IMR-90 (cell line): ENCODE data around the gene ELFN2. TPM values are rescaled to one million over a fixed set of nuclear protein-coding genes. Genes with fewer than 3 reads are reported as not detected.

Source experiments
- ATAC-seq: fragments of 200-7000 bp; cut with Tn5 transposase; 2 replicates; pipeline ENCODE4 v1.9.1; 2020; ENCODE audit warnings: low read depth, mild to moderate bottlenecking, moderate library complexity
- BruUV-seq: library from RNA; stranded (reverse); fragments of 400-500 nt; replicated peaks from 2 replicates; lab custom pipeline; 2021; lab: Mats Ljungman, UMichigan
- CTCF ChIA-PET: fragments of 300-600 bp; formaldehyde crosslinking; extraction: SDS; loops from one replicate; lab custom pipeline; 2021; ENCODE audit warnings: antibody characterized with exemption; lab: Yijun Ruan, JAX
- POLR2A ChIA-PET: fragments of 300-600 bp; sonication (Branson Sonifier 250); formaldehyde crosslinking; loops from one replicate; lab custom pipeline; 2022; ENCODE audit warnings: antibody characterized with exemption; ENCODE audit not compliant: unreplicated experiment; lab: Charles Lee
- DNase-seq: peaks from one replicate; pipeline ENCODE4 v3.0.0; 2013
- H2AFZ ChIP-seq: replicated peaks from 2 replicates; pipeline ENCODE3; 2013; ENCODE audit warnings: low read length, mild to moderate bottlenecking; ENCODE audit not compliant: poor library complexity
- H2AK5ac ChIP-seq: 2 replicates; pipeline ENCODE4 v1.6.1; 2013; ENCODE audit warnings: low read depth, low read length, inconsistent platforms
- H2AK9ac ChIP-seq: replicated peaks from 2 replicates; pipeline ENCODE3; 2013; ENCODE audit warnings: mild to moderate bottlenecking, low read depth, low read length, moderate library complexity; ENCODE audit not compliant: poor library complexity
- H2BK120ac ChIP-seq: 2 replicates; pipeline ENCODE4 v1.6.1; 2013; ENCODE audit warnings: low read depth, low read length, inconsistent platforms
- H2BK15ac ChIP-seq: 3 replicates; pipeline ENCODE4 v1.6.1; 2013; ENCODE audit warnings: low read depth, low read length, inconsistent platforms
- H2BK20ac ChIP-seq: 2 replicates; pipeline ENCODE4 v1.6.1; 2013; ENCODE audit warnings: low read depth, mild to moderate bottlenecking, inconsistent platforms, low read length, moderate library complexity
- H2BK5ac ChIP-seq: 2 replicates; pipeline ENCODE4 v1.6.1; 2013; ENCODE audit warnings: mild to moderate bottlenecking, low read depth, low read length, inconsistent platforms; ENCODE audit not compliant: poor library complexity, severe bottlenecking
- H3K14ac ChIP-seq: replicated peaks from 2 replicates; pipeline ENCODE4 v1.6.1; 2013; ENCODE audit warnings: low read depth, low read length, inconsistent platforms
- H3K18ac ChIP-seq: 2 replicates; pipeline ENCODE4 v1.6.1; 2013; ENCODE audit warnings: low read depth, low read length, control low read depth
- H3K23ac ChIP-seq: 2 replicates; pipeline ENCODE4 v1.6.1; 2013; ENCODE audit warnings: low read depth, low read length, inconsistent platforms
- H3K27ac ChIP-seq: 2 replicates; pipeline ENCODE4 v1.5.1; 2013; ENCODE audit warnings: mild to moderate bottlenecking, control low read depth, low read length; ENCODE audit not compliant: insufficient read depth
- H3K27me3 ChIP-seq: 2 replicates; pipeline ENCODE4 v1.6.1; 2013; ENCODE audit warnings: low read length; ENCODE audit not compliant: control insufficient read depth, insufficient read depth
- H3K36me3 ChIP-seq: 2 replicates; pipeline ENCODE4 v1.6.1; 2013; ENCODE audit warnings: low read length, mixed read lengths; ENCODE audit not compliant: control insufficient read depth, insufficient read depth
- H3K4ac ChIP-seq: 2 replicates; pipeline ENCODE4 v1.6.1; 2013; ENCODE audit warnings: low read depth, low read length, inconsistent platforms
- H3K4me1 ChIP-seq: 2 replicates; pipeline ENCODE4 v1.6.1; 2013; ENCODE audit warnings: low read length, mixed read lengths; ENCODE audit not compliant: control insufficient read depth, insufficient read depth
- H3K4me2 ChIP-seq: 2 replicates; pipeline ENCODE4 v1.6.1; 2013; ENCODE audit warnings: low read depth, mild to moderate bottlenecking, control low read depth, low read length, moderate library complexity
- H3K4me3 ChIP-seq: 2 replicates; pipeline ENCODE4 v1.5.1; 2013; ENCODE audit warnings: low read depth, mild to moderate bottlenecking, control low read depth, low read length, moderate library complexity; ENCODE audit not compliant: insufficient read depth
- H3K56ac ChIP-seq: 2 replicates; pipeline ENCODE4 v1.6.1; 2013; ENCODE audit warnings: low read length, inconsistent platforms; ENCODE audit not compliant: insufficient read depth; ENCODE audit errors: extremely low read depth
- H3K79me1 ChIP-seq, 2 experiments: 2 replicates each; pipeline ENCODE4 v1.6.1; 2013; ENCODE audit warnings: low read length in 2 of 2, inconsistent platforms in 1 of 2, low read depth in 1 of 2
- H3K9ac ChIP-seq: 2 replicates; pipeline ENCODE4 v1.6.1; 2013; ENCODE audit warnings: low read depth, low read length, control low read depth
- H3K9me1 ChIP-seq: 2 replicates; pipeline ENCODE4 v1.6.1; 2013; ENCODE audit warnings: low read length, inconsistent platforms; ENCODE audit not compliant: insufficient read depth
- H3K9me3 ChIP-seq: 2 replicates; pipeline ENCODE4 v1.6.1; 2013; ENCODE audit warnings: low read length; ENCODE audit not compliant: control insufficient read depth, insufficient read depth
- H4K20me1 ChIP-seq: 2 replicates; pipeline ENCODE4 v1.6.1; 2013; ENCODE audit warnings: low read length, inconsistent platforms; ENCODE audit not compliant: insufficient read depth
- H4K5ac ChIP-seq: 2 replicates; pipeline ENCODE4 v1.6.1; 2013; ENCODE audit warnings: mild to moderate bottlenecking, low read depth, low read length, control low read depth
- H4K8ac ChIP-seq, 2 experiments: 2 replicates each; pipeline ENCODE4 v1.6.1; 2013; ENCODE audit warnings: low read depth in 2 of 2, low read length in 2 of 2, control low read depth in 1 of 2, inconsistent platforms in 1 of 2
- H4K91ac ChIP-seq: 2 replicates; pipeline ENCODE4 v1.6.1; 2013; ENCODE audit warnings: low read depth, low read length, inconsistent platforms; ENCODE audit not compliant: insufficient read depth
- BHLHE40 ChIP-seq: fragments of 150-350 bp; IDR thresholded peaks from 2 replicates; pipeline ENCODE4 v1.6.1; 2016; ENCODE audit warnings: mild to moderate bottlenecking, low read depth, low read length
- ELK1 ChIP-seq: fragments of 150-350 bp; IDR thresholded peaks from 2 replicates; pipeline ENCODE4 v1.6.1; 2016; ENCODE audit warnings: low read depth, mild to moderate bottlenecking, low read length, moderate library complexity, borderline replicate concordance
- FOS ChIP-seq: fragments of 150-350 bp; IDR thresholded peaks from 2 replicates; pipeline ENCODE4 v1.6.1; 2016; ENCODE audit warnings: low read depth, low read length
- MAZ ChIP-seq: IDR thresholded peaks from 2 replicates; pipeline ENCODE4 v1.6.1; 2012; ENCODE audit warnings: low read depth, mild to moderate bottlenecking, low read length, improper control_type of control experiment, moderate library complexity, borderline replicate concordance
- MXI1 ChIP-seq: IDR thresholded peaks from 2 replicates; pipeline ENCODE4 v1.6.1; 2012; ENCODE audit warnings: low read depth, mild to moderate bottlenecking, low read length, moderate library complexity, borderline replicate concordance
- NFE2L2 ChIP-seq: fragments of 150-350 bp; IDR thresholded peaks from 2 replicates; pipeline ENCODE4 v1.6.1; 2016; ENCODE audit warnings: low read depth, mild to moderate bottlenecking, low read length
- RAD21 ChIP-seq: IDR thresholded peaks from 2 replicates; pipeline ENCODE4 v1.6.1; 2012; ENCODE audit warnings: low read length, improper control_type of control experiment
- RCOR1 ChIP-seq: IDR thresholded peaks from 2 replicates; pipeline ENCODE4 v1.6.1; 2012; ENCODE audit warnings: mild to moderate bottlenecking, low read length, improper control_type of control experiment; ENCODE audit not compliant: insufficient replicate concordance
- SMC3 ChIP-seq: fragments of 150-350 bp; IDR thresholded peaks from 2 replicates; pipeline ENCODE4 v1.6.1; 2016; ENCODE audit warnings: low read depth, mild to moderate bottlenecking, antibody characterized with exemption, low read length, moderate library complexity
- WGBS, 2 experiments: methylation state at CpG; one replicate each; pipeline versions ENCODE4 v1.1.5 to v1.1.7; 2013; ENCODE audit warnings: missing lambda C conversion rate in 2 of 2; ENCODE audit not compliant: insufficient read length in 1 of 2; ENCODE audit errors: extremely low coverage in 2 of 2; 5-methylcytosine and 5-hydroxymethylcytosine counted together
- dilution Hi-C: fragments of 300-500 bp; cut with HindIII; formaldehyde crosslinking; loops from one replicate; pipeline ENCODE4 v1.14.3; 2018; ENCODE audit warnings: low sequenced_read_pairs; ENCODE audit not compliant: unreplicated experiment
- in situ Hi-C: fragments of 300-500 bp; cut with MboI; formaldehyde crosslinking; loops from 3 replicates; pipeline ENCODE4 v1.14.3; 2019; ENCODE audit warnings: low sequenced_read_pairs, inconsistent platforms, mixed read lengths
- intact Hi-C: fragments of 100-400 bp; cut with micrococcal nuclease; formaldehyde crosslinking; loops from 2 replicates; pipeline ENCODE4 v1.10.0; 2022
- polyA plus RNA-seq, 3 experiments: library from polyadenylated mRNA; depleted of rRNA; stranded (reverse); fragments of >200 nt; gene quantifications; 2 replicates each; pipeline ENCODE4 v1.2.3, GENCODE V29; 2012; ENCODE audit warnings: low replicate concordance in 1 of 3
- total RNA-seq: library from RNA; depleted of rRNA; stranded (reverse); fragments of >200 nt; gene quantifications from 2 replicates; pipeline ENCODE4 v1.2.3, GENCODE V29; 2012
- TF ChIP-seq, protein P1 (sequence below): conservative IDR thresholded peaks from 2 replicates; pipeline ENCODE4 v1.5.1; 2012; ENCODE audit warnings: mild to moderate bottlenecking, low read depth, low read length, improper control_type of control experiment

ELFN2 gene
- total and polyA plus RNA-seq, 2 of the 4 experiments (the other 2 are of a cell fraction): 0.72 to 5.0 TPM

GRCh38 chr22:37472418-37473006, 45.2 kb upstream of the ELFN2 start:
- H2AK9ac ChIP-seq: peak overlapping the region; percentile 78
- H4K20me1 ChIP-seq: no peaks in the 10 kb centered on the region; the same call in 1 of the 2 replicates
- H4K8ac ChIP-seq: no peak overlapping the region
- H3K79me1 ChIP-seq: no peaks in the 10 kb centered on the region
- H4K91ac ChIP-seq: no peak overlapping the region
- H3K4me1 ChIP-seq: no peaks in the 10 kb centered on the region
- no peak overlapping the region for H3K23ac ChIP-seq
- H3K56ac ChIP-seq: no peak overlapping the region
- H4K5ac ChIP-seq: no peak overlapping the region
- ATAC-seq (peak; percentile 50; the same call in 1 of the 2 replicates), DNase-seq (peak; percentile 28)
- in situ Hi-C loops: no loop called here
- no peak overlapping the region for H2BK5ac ChIP-seq
- dilution Hi-C loops: no loop called here
- WGBS, 2 experiments: 40% methylated on average over 1 of the region's 8 CpGs; no CpG with 5 or more reads in 1 of the 2 experiments
- no peak overlapping the region for H3K18ac ChIP-seq
- intact Hi-C loops: loop anchor here (1.0 kb wide), 1 partner anchor 46 kb away; no protein-coding TSS in a partner anchor
- H2BK15ac ChIP-seq: no peak overlapping the region
- peak; percentile 21; the same call in 1 of the 2 replicates for TF ChIP-seq MAZ
- TF ChIP-seq MXI1: no peak
- TF ChIP-seq BHLHE40: no peak
- TF ChIP-seq SMC3: peak; percentile 63
- TF ChIP-seq, protein P1, sequence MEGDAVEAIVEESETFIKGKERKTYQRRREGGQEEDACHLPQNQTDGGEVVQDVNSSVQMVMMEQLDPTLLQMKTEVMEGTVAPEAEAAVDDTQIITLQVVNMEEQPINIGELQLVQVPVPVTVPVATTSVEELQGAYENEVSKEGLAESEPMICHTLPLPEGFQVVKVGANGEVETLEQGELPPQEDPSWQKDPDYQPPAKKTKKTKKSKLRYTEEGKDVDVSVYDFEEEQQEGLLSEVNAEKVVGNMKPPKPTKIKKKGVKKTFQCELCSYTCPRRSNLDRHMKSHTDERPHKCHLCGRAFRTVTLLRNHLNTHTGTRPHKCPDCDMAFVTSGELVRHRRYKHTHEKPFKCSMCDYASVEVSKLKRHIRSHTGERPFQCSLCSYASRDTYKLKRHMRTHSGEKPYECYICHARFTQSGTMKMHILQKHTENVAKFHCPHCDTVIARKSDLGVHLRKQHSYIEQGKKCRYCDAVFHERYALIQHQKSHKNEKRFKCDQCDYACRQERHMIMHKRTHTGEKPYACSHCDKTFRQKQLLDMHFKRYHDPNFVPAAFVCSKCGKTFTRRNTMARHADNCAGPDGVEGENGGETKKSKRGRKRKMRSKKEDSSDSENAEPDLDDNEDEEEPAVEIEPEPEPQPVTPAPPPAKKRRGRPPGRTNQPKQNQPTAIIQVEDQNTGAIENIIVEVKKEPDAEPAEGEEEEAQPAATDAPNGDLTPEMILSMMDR: peak; percentile 60
- TF ChIP-seq ELK1: no peak
- no peak for TF ChIP-seq NFE2L2
- peak; percentile 58 for TF ChIP-seq RAD21
- TF ChIP-seq FOS: no peak
- no peak for TF ChIP-seq RCOR1
- ChIA-PET POLR2A (no interaction called here), CTCF (interaction anchor here (0.6 to 1.4 kb wide), 5 partner anchors 10 to 390 kb away, joined by 3 to 5 read pairs (median 3); no protein-coding TSS in a partner anchor)
- no peak overlapping the region for H2BK20ac ChIP-seq
- H3K14ac ChIP-seq: no peak overlapping the region
- H3K9ac ChIP-seq: no peak overlapping the region
- no peak overlapping the region for H2AK5ac ChIP-seq
- no peaks in the 10 kb centered on the region for H3K9me1 ChIP-seq
- no peak overlapping the region for H2BK120ac ChIP-seq
- H3K4ac ChIP-seq: no peak overlapping the region
- no peaks in the 10 kb centered on the region for H3K9me3 ChIP-seq
- no TSS peak for BruUV-seq
- no peak overlapping the region for H2AFZ ChIP-seq
- no peak overlapping the region for H3K4me2 ChIP-seq
- peaks cover 71% of the 10 kb centered on the region for H3K27me3 ChIP-seq
- H3K27ac ChIP-seq: no peak overlapping the region
- H3K36me3 ChIP-seq: no peaks in the 10 kb centered on the region
- H3K4me3 ChIP-seq: no peak overlapping the region
